T-helper 17 cell (primary cell): Measurements from ENCODE around the gene TTC7B. TPM values are rescaled to one million over a fixed set of nuclear protein-coding genes. Genes with fewer than 3 reads are reported as not detected.
A peak's percentile ranks its signal among the peaks of the same experiment; 100 is the strongest.

Source experiments
- ATAC-seq: fragments of 150-1000 bp; cut with Tn5 transposase; 2 replicates; pipeline ENCODE4 v1.10.0; 2021; ENCODE audit warnings: mild to moderate bottlenecking, moderate library complexity
- DNase-seq, 3 donors: peaks; one replicate each; pipeline versions ENCODE4 v3.0.0 to v3.0.0-alpha.2; 2020 to 2021
- H3K9me3 ChIP-seq: one replicate; pipeline ENCODE4 v1.7.0; 2013; ENCODE audit warnings: low read length, mild to moderate bottlenecking; ENCODE audit not compliant: control insufficient read depth, poor library complexity, severe bottlenecking
- H3K27ac Mint-ChIP-seq: one replicate; pipeline ENCODE4 v1.8.0; 2022; ENCODE audit warnings: mild to moderate bottlenecking, moderate library complexity, mixed read lengths
- H3K27me3 Mint-ChIP-seq: one replicate; pipeline ENCODE4 v1.8.0; 2022; ENCODE audit warnings: mixed read lengths
- H3K36me3 Mint-ChIP-seq: one replicate; pipeline ENCODE4 v1.8.0; 2022; ENCODE audit warnings: low read depth, mixed read lengths
- H3K4me1 Mint-ChIP-seq: one replicate; pipeline ENCODE4 v1.8.0; 2022; ENCODE audit warnings: mild to moderate bottlenecking, mixed read lengths
- H3K4me3 Mint-ChIP-seq: one replicate; pipeline ENCODE4 v1.8.0; 2022; ENCODE audit warnings: mild to moderate bottlenecking, moderate library complexity, mixed read lengths
- total RNA-seq, 4 donors: library from RNA in 2 of 4; stranded (reverse) in 2 of 4; gene quantifications; one replicate each; pipeline ENCODE4 v1.2.3 and lab custom pipeline; 2022 to 2026

The TTC7B gene
- total RNA-seq, 2 donors from 2014 or later = 2.5 to 28.3 TPM

DNA sequence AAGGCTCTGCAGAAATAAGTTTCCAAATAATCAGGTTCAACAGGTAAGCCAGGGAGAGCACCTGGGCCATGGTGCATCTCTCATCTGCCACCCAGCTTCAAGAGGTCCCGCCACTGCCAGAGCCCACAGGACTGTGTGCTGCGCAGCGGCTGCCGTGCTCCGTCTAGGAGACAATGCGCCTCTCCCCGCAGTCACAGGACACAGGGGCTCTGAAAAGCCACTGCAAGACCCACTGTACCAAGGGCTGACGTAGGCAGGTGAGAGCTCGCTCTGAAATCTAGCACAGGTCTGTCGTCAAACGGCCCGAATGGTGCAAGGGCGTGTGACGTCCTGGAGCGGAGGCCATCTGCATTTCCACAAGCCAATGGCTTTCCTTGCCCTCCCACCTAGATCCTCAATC lies 218.3 kb downstream of the TTC7B start:
- ATAC-seq = no peak
- H3K9me3 ChIP-seq = no peaks in the 10 kb centered on the region
- Mint-ChIP-seq H3K27me3 (peaks cover 23% of the 10 kb centered on the region), H3K4me1 (no peaks in the 10 kb centered on the region), H3K4me3 (no peak overlapping the region), H3K27ac (no peak overlapping the region), H3K36me3 (peaks cover 2% of the 10 kb centered on the region)
- DNase-seq = no peak

DNA sequence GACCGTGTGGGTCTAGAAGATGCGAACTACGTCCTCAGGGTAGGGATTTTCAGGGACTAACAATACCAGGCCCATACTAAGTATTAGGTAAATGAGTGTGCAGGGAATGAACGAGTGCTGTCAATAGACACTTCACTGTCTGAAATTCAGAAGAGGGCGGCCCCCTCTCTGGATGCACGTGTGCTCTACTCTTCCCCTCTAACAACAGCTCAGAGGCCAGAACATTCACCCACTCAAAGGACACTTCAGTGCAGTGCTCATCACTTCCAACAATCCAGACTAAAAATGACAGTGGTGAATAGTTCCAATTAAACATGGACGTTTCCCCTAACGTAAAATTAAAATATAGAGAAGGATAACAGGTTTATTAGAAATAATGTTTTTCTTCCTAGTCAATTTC lies 219.5 kb downstream of the TTC7B start:
- Mint-ChIP-seq H3K27me3 (peaks cover 19% of the 10 kb centered on the region), H3K36me3 (no peaks in the 10 kb centered on the region), H3K27ac (no peak overlapping the region), H3K4me3 (no peak overlapping the region), H3K4me1 (no peaks in the 10 kb centered on the region)
- H3K9me3 ChIP-seq = no peaks in the 10 kb centered on the region
- no peak for DNase-seq
- ATAC-seq = no peak

DNA sequence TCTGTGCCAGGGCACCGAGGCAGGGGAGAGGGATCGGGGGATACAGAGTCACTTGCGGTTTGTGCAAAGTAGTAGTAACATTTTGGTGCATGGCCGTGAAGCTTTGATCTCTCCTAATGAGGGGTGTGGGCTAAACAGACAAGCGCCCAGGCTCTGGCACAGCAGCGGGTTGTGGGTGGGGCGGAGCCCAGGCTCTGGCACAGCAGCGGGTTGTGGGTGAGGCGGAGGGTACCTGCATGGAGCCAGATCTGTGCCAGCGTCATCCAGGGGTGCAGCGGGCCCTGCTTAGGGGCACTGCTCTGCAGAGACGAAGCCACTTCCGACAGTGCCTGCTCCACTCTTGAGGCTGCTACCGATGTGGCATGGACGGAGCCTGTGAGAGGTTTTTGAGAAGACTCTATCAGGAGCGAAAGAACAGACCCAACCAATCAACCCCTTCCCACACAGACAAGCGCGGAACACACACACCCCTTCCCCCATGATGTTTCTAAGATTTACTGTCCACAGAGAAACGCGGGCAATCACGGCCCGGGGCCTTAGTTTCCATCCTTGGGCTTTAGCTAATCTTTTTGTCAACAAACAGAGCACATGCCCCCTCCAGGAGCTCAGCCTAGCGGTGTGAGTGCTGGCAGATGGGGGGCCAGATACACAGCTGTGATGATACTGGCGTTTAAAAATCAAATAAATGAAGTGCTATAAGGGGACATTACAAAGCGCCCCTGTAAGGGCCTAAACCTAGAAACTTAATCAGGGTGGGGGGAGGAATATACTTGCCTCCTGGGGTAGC lies 222.8 kb downstream of the TTC7B start:
- Mint-ChIP-seq H3K36me3 (no peaks in the 10 kb centered on the region), H3K4me1 (no peaks in the 10 kb centered on the region), H3K27me3 (peaks cover under 1% of the 10 kb centered on the region), H3K27ac (no peak overlapping the region), H3K4me3 (no peak overlapping the region)
- ATAC-seq (no peak), DNase-seq (no peak)
- H3K9me3 ChIP-seq = no peaks in the 10 kb centered on the region

DNA sequence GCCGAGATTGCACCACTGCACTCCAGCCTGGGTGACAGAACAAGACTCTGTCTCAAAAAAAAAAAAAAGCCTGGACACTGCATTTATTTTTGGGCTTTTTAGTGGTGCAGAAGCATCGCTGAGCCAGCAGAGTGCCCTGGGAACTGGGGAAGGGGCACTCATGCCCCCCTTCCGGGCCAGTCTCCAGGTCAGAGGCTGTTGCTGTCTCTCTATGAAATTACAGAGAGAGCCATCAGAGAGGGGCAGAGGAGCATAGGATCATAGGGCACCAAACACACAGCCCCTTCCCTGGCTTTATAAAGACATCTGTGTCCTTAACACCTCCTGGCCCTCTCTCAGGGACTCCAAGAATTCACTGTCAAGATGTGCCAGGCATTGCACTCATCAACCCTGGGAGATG lies 223.6 kb downstream of the TTC7B start:
- no peaks in the 10 kb centered on the region for H3K27me3 Mint-ChIP-seq
- no peak overlapping the region for H3K4me3 Mint-ChIP-seq
- no peaks in the 10 kb centered on the region for H3K36me3 Mint-ChIP-seq
- ATAC-seq (no peak), DNase-seq (no peak)
- no peak overlapping the region for H3K27ac Mint-ChIP-seq
- H3K9me3 ChIP-seq = no peaks in the 10 kb centered on the region
- no peaks in the 10 kb centered on the region for H3K4me1 Mint-ChIP-seq

DNA sequence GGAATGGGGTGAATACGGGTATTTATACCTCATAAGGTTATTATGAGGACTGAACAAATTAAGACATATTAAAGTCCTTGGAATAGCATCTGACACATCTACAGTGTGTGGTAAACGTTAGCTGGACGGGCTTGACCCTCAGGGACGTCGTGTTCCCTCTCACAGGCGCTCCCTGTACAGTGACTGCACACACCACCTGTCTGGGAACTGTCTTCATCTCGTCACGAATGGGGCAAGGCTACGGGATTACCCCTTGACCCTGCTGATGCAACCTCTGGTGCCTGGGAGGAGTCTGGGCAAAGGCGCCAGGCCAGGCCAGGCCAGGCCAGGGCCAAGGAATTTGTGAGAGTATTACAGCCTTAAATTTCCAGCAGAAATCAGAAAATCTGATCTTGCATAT lies 228.3 kb downstream of the TTC7B start:
- Mint-ChIP-seq H3K36me3 (no peaks in the 10 kb centered on the region), H3K4me1 (no peaks in the 10 kb centered on the region), H3K4me3 (no peak overlapping the region), H3K27ac (no peak overlapping the region), H3K27me3 (no peaks in the 10 kb centered on the region)
- ATAC-seq = no peak
- no peak for DNase-seq
- no peaks in the 10 kb centered on the region for H3K9me3 ChIP-seq

DNA sequence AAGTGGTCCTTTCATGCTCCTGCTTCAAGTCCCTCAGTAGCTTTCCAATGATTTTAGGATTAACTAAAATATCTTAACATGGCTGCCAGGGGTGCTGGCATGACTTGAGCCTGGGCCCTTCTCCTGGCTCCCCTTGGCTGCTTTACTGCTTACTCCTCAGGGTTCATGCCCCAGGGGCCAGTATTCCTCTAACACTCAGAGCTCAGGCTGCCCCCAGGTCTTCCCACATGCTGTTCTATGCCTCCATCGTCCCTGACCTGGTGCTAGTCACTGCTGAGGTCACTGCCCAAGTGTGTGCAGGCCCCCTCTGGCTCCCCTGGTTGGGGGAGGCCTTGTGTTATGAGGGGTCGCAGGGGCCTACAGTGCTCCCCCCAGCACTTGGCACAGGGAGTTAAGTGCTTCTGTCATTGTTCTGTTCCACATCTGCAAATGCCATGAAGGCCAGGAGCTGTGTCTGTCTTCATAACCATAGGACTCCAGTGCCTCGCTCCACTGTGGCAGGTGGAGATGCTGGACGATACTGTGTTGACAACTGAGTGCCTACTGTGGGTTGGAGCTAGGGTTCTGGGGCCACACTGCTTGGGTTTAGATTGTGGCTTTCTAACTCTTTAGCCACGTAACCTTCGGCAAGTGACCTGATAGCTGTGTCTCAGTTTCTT lies 228.8 kb downstream of the TTC7B start:
- ATAC-seq (no peak), DNase-seq (no peak)
- H3K4me1 Mint-ChIP-seq = no peaks in the 10 kb centered on the region
- no peak overlapping the region for H3K4me3 Mint-ChIP-seq
- H3K27ac Mint-ChIP-seq = no peak overlapping the region
- H3K27me3 Mint-ChIP-seq = no peaks in the 10 kb centered on the region
- H3K9me3 ChIP-seq = no peaks in the 10 kb centered on the region
- H3K36me3 Mint-ChIP-seq = no peaks in the 10 kb centered on the region

DNA sequence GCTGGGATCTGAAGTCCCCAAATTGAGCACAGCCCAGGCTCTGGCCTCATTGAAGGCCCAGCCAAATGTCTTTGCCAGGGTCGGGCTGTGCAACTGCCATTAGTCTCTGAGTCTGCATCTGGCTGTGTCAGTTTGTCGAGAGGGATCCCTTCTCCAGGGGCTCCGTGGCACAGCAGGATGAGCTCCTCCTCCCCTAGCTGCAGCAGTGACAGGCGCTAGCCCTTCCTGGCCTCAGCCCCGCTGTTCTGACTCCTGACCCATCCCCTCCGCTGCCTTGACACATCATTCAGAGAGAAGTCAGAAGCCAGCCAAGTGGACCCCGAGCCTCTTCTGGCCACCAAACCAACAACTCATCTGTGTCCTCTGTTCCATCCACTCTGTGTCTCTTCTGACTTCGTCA lies 231.1 kb downstream of the TTC7B start:
- ATAC-seq = no peak
- Mint-ChIP-seq H3K36me3 (no peaks in the 10 kb centered on the region), H3K4me1 (no peaks in the 10 kb centered on the region), H3K4me3 (no peak overlapping the region), H3K27me3 (no peaks in the 10 kb centered on the region), H3K27ac (no peak overlapping the region)
- no peak for DNase-seq
- H3K9me3 ChIP-seq = no peaks in the 10 kb centered on the region

DNA sequence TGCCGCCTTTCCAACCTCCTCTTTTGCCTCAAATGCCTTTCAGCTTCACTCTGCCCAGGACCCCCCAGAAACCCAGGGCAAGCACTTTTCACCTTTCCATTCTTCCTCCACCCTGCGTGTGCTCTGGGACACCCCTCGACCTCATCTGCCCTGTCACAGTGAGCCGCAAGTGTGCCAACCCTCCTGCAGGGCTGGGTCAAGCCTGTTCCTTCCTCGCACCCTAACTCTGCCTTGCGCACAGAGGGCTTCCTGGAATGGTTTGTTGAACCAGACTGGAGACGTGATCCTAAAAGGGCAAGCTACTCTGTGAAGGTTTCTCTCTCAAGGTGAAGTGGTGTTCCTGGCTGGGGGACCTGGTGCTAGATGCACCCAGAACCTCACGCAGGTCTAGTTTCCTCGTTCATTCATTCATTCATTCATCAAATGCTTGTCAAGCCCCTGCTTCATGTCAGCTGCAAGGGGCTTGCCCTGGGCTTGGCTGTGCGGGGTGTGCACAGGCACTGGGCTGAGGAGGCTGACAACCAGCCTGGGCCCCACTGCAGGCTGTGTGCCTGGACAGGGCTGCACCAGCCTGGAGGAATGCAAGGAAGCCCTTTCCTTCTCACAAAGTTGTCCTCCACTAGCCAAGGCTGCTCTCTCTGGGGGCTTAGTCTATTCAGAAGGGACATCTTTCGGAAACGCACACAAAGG lies 232.2 kb downstream of the TTC7B start:
- no peaks in the 10 kb centered on the region for H3K9me3 ChIP-seq
- H3K27me3 Mint-ChIP-seq = no peaks in the 10 kb centered on the region
- H3K27ac Mint-ChIP-seq = no peak overlapping the region
- DNase-seq (no peak), ATAC-seq (no peak)
- H3K36me3 Mint-ChIP-seq = no peaks in the 10 kb centered on the region
- peaks cover 2% of the 10 kb centered on the region for H3K4me1 Mint-ChIP-seq
- H3K4me3 Mint-ChIP-seq = no peak overlapping the region

DNA sequence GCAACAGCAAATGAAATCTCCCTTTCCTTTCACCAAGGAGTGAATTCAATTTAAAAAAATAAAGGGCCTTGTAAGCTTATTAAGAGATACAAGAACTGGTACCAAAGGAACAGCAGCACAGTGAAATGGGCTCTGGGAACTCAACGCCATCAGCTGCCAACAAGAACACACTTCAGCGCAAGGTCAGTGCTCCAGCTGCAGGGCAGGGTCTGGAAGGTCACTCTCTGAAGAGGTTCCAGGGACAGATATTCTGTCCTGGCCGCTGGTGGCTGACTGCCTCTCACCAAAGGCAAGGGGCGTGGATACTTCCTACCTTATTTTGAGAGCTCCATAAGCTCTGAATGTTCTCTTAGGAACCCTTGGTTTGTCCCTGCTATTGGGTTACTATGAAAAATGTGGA lies 232.8 kb downstream of the TTC7B start:
- peaks cover 2% of the 10 kb centered on the region for H3K4me1 Mint-ChIP-seq
- no peak overlapping the region for H3K27ac Mint-ChIP-seq
- no peak for ATAC-seq
- H3K4me3 Mint-ChIP-seq = no peak overlapping the region
- H3K36me3 Mint-ChIP-seq = no peaks in the 10 kb centered on the region
- DNase-seq = no peak
- H3K27me3 Mint-ChIP-seq = no peaks in the 10 kb centered on the region
- no peaks in the 10 kb centered on the region for H3K9me3 ChIP-seq

DNA sequence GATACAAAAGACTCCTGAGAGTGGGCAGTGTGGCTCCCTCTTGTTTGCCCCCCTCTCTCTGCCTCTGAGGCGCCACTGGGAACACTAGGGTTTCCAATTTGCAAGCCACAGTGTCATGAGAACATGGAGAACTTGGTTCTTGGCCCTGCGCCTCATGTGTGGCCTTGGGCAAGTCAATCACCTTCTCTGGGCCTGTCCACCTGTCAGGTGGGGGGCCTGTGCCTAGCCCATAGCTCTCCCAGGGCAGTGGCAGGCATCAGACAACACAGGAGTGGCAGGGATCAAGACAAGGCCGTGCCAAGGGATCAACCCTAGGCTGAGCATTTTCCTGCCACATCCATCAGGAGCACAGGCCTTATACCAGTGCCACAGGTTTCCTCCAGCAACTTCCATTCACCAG lies 234.1 kb downstream of the TTC7B start:
- no peaks in the 10 kb centered on the region for H3K27me3 Mint-ChIP-seq
- DNase-seq = no peak

DNA sequence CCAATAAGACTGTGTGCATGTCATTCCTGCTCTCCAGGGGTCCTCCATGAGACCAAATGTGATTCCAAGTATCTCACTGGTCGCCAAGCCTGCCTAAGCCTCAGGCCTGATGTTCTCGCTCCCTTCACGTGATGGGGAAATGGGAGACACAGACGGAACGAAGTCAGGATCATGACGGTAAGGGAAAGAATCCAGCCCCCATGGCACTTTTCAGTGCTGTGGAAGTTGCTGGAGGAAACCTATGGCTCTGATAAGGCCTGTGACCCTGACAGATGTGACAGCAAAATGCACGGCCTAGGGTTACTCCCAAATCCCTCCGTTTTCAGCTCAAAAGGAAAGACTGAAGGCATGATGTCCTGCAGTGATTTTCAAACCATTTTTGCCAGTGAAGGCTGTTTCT lies 234.5 kb downstream of the TTC7B start:
- no peak overlapping the region for H3K4me3 Mint-ChIP-seq
- ATAC-seq = no peak
- no peaks in the 10 kb centered on the region for H3K27me3 Mint-ChIP-seq
- H3K4me1 Mint-ChIP-seq = peaks cover 2% of the 10 kb centered on the region
- no peaks in the 10 kb centered on the region for H3K9me3 ChIP-seq
- H3K36me3 Mint-ChIP-seq = no peaks in the 10 kb centered on the region
- no peak overlapping the region for H3K27ac Mint-ChIP-seq
- DNase-seq = no peak

More for the DNA sequence above, 234.1 kb downstream of the TTC7B start:
- H3K36me3 Mint-ChIP-seq = no peaks in the 10 kb centered on the region
- no peaks in the 10 kb centered on the region for H3K9me3 ChIP-seq
- no peak overlapping the region for H3K4me3 Mint-ChIP-seq
- peaks cover 2% of the 10 kb centered on the region for H3K4me1 Mint-ChIP-seq
- H3K27ac Mint-ChIP-seq = no peak overlapping the region
- ATAC-seq = no peak

DNA sequence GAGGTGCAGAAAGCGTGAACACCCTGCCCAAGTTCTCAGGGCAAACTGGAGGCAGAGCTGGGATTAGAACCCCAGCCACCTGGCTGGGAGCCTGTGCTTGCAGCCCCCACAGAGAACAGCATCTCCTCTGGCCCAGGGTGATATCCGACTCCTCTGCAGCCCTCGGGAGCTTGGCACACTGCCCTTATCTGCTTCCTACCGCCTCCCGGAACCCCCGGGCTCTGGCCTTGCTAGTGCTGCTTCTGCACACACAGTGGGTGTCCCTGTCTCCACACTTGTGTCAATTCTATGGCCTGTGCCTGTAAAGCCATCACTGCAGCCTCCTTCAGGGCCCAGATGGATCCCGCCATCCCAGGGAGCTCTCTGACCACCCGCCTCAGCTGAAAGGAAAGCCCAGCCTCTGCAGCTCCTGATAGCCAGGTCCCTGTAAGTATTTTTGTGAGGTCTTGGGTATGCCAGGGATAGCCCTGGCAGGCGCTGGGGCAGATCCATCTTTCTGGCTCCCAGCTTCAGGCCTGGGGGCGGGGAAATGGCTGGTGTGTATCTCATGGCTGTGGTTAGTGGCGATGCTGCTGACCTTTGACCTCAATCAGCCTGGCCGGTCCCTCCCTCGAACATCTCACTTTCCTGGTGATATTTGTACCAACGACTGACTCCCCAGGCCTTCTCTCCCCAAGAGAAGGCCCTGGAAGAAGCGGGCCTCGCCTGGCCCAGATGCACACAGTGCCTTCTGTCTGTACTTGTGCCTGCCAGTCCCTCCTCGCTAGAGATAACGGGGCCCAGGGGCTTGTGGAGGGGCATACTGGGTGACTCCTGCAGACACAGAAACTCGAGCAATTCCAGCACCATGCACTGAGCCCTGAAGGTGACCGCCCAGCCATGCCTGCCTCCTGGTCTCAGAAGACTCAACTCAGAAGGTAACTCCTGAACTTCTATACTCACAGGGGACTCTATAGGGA lies 235.6 kb downstream of the TTC7B start:
- DNase-seq = no peak
- no peaks in the 10 kb centered on the region for H3K9me3 ChIP-seq
- H3K27me3 Mint-ChIP-seq = peaks cover 5% of the 10 kb centered on the region
- peaks cover 4% of the 10 kb centered on the region for H3K4me1 Mint-ChIP-seq
- H3K27ac Mint-ChIP-seq = peak overlapping the region; percentile 24
- no peak overlapping the region for H3K4me3 Mint-ChIP-seq
- no peaks in the 10 kb centered on the region for H3K36me3 Mint-ChIP-seq
- no peak for ATAC-seq

DNA sequence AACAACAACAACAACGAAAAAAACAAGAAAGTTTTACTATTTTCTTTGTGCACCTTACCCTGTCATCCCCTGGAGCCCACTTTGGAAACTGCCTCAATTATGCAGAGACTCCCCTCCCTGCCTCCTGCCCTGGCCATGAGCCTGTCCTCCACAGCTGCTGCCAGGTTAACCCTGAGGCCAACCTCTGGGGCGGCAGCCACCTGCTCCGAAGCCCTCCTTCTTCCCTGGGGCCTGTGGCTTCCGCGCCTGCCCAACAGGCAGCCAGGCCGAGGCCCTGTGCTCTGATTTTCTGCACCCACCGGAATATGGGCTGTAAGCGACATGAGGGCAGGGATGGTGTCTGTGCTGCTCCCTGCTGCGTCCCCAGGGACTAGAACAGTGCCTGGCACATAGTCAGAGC lies 236.4 kb downstream of the TTC7B start:
- H3K27ac Mint-ChIP-seq = no peak overlapping the region
- ATAC-seq = no peak
- no peaks in the 10 kb centered on the region for H3K36me3 Mint-ChIP-seq
- H3K4me1 Mint-ChIP-seq = peaks cover 4% of the 10 kb centered on the region
- no peak overlapping the region for H3K4me3 Mint-ChIP-seq
- no peaks in the 10 kb centered on the region for H3K9me3 ChIP-seq
- H3K27me3 Mint-ChIP-seq = peaks cover 6% of the 10 kb centered on the region
- DNase-seq = no peak
